ENCODE data around the gene NME4. TPM values are rescaled to one million over a fixed set of nuclear protein-coding genes. Genes with fewer than 3 reads are reported as not detected.
A peak's percentile ranks its signal among the peaks of the same experiment; 100 is the strongest.
"Not testable (repeated sequence)": the region's sequence is repeated elsewhere in the genome, so short reads cannot be mapped to it uniquely, and the experiment has no call there.

Gene NME4
- total RNA-seq: 10 to 100 TPM; 72.3 to 78.1 TPM
- 100 to 1,000 TPM; 149 to 199 (median 168) TPM for polyA plus RNA-seq (ENCODE audit: insufficient read length in 6 of 6)
- long read RNA-seq, donor 1, transcript NME4-201 (5 exons, 995 nt): major isoform, 110 of 227 reads
- long read RNA-seq, donor 1, transcript NME4-210 (2 exons, 1,861 nt): minor isoform, 14 of 227 reads
- long read RNA-seq, donor 1, partial matches to known transcripts: 73 of 227 reads
- long read RNA-seq, donor 1, other reads (novel, unspliced or antisense): 25 of 227 reads
- long read RNA-seq, donor 2, transcript NME4-210 (2 exons, 1,861 nt): minor isoform, 9 of 165 reads
- long read RNA-seq, donor 2, transcript NME4-201 (5 exons, 995 nt): major isoform, 71 of 165 reads
- long read RNA-seq, donor 2, partial matches to known transcripts: 69 of 165 reads
- long read RNA-seq, donor 2, other reads (novel, unspliced or antisense): 12 of 165 reads
- long read RNA-seq, donor 3, transcript NME4-201 (5 exons, 995 nt): major isoform, 79 of 106 reads
- long read RNA-seq, donor 3, transcript NME4-210 (2 exons, 1,861 nt): minor isoform, 7 of 106 reads
- long read RNA-seq, donor 3, partial matches to known transcripts: 11 of 106 reads
- long read RNA-seq, donor 3, other reads (novel, unspliced or antisense): 6 of 106 reads
- long read RNA-seq, donor 4, transcript NME4-201 (5 exons, 995 nt): major isoform, 48 of 72 reads
- long read RNA-seq, donor 4, partial matches to known transcripts: 6 of 72 reads
- long read RNA-seq, donor 4, other reads (novel, unspliced or antisense): 12 of 72 reads
- long read RNA-seq, donor 5, transcript NME4-210 (2 exons, 1,861 nt): minor isoform, 12 of 107 reads
- long read RNA-seq, donor 5, transcript NME4-201 (5 exons, 995 nt): major isoform, 78 of 107 reads
- long read RNA-seq, donor 5, partial matches to known transcripts: 6 of 107 reads
- long read RNA-seq, donor 5, other reads (novel, unspliced or antisense): 5 of 107 reads
- long read RNA-seq, donor 6, transcript NME4-210 (2 exons, 1,861 nt): minor isoform, 13 of 106 reads
- long read RNA-seq, donor 6, transcript NME4-201 (5 exons, 995 nt): major isoform, 79 of 106 reads
- long read RNA-seq, donor 6, partial matches to known transcripts: 7 of 106 reads
- long read RNA-seq, donor 6, other reads (novel, unspliced or antisense): 0 of 106 reads
- long read RNA-seq, donor 7, transcript NME4-201 (5 exons, 995 nt): major isoform, 26 of 28 reads
- long read RNA-seq, donor 7, partial matches to known transcripts: 0 of 28 reads
- long read RNA-seq, donor 7, other reads (novel, unspliced or antisense): 0 of 28 reads
- long read RNA-seq, donor 8, transcript NME4-201 (5 exons, 995 nt): major isoform, 54 of 82 reads
- long read RNA-seq, donor 8, transcript NME4-210 (2 exons, 1,861 nt): minor isoform, 9 of 82 reads
- long read RNA-seq, donor 8, partial matches to known transcripts: 16 of 82 reads
- long read RNA-seq, donor 8, other reads (novel, unspliced or antisense): 0 of 82 reads
- long read RNA-seq, donor 9: 0 reads
- long read RNA-seq, donor 10, transcript NME4-201 (5 exons, 995 nt): major isoform, 55 of 65 reads
- long read RNA-seq, donor 10, partial matches to known transcripts: 0 of 65 reads
- long read RNA-seq, donor 10, other reads (novel, unspliced or antisense): 5 of 65 reads
- long read RNA-seq, donor 11: 0 reads
- long read RNA-seq, donor 12, transcript NME4-201 (5 exons, 995 nt): major isoform, 43 of 96 reads
- long read RNA-seq, donor 12, partial matches to known transcripts: 33 of 96 reads
- long read RNA-seq, donor 12, other reads (novel, unspliced or antisense): 11 of 96 reads

GRCh38 chr16:397135-397661 is at the start of gene NME4:
Gene NME4, plus strand, starts transcription at chr16:397199. Its CDS starts 24 bp downstream, at chr16:397223.
- no peak for TF ChIP-seq CTCF (IDR thresholded peaks at IDR 0.05)
- peak in 2 of 4 donors; percentile 41 to 86 for DNase-seq
- peak within 1 kb of the TSS; percentile 51 to 58 for H3K4me3 ChIP-seq
- intact Hi-C loops (cut with DNase I): no loop called here
- H3K9me3 ChIP-seq: no peaks in the 10 kb centered on the region
- ATAC-seq: no peak
- H3K27me3 ChIP-seq: no peaks in the 10 kb centered on the region
- peaks cover 0 to 39% of the 10 kb centered on the region in 2 donors for H3K4me1 ChIP-seq
- peak within 1 kb of the TSS; percentile 68 to 72 for H3K27ac ChIP-seq
- H3K36me3 ChIP-seq: no peaks in the 10 kb centered on the region

GRCh38 chr16:347203-347602 is 49.8 kb upstream of the NME4 start:
- Histone ChIP-seq H3K4me3 (no peak overlapping the region), H3K27me3 (no peaks in the 10 kb centered on the region), H3K9me3 (no peaks in the 10 kb centered on the region), H3K27ac (no peak overlapping the region), H3K36me3 (peaks cover 0 to 31% of the 10 kb centered on the region in 2 donors), H3K4me1 (peaks cover 0 to 63% of the 10 kb centered on the region in 2 donors)
- intact Hi-C loops (cut with DNase I): no loop called here
- TF ChIP-seq CTCF (IDR thresholded peaks at IDR 0.05): no peak
- ATAC-seq: no peak
- DNase-seq: no peak

- H3K4me1 ChIP-seq: peaks cover 0 to 58% of the 10 kb centered on the region in 2 donors
- peaks cover 0 to 31% of the 10 kb centered on the region in 2 donors for H3K36me3 ChIP-seq
- intact Hi-C loops (cut with DNase I); ATAC-seq; DNase-seq; H3K27me3 ChIP-seq; H3K4me3 ChIP-seq; H3K27ac ChIP-seq; H3K9me3 ChIP-seq: not testable (repeated sequence)
Measured at GRCh38 chr16:348495-348894, 48.5 kb upstream of the NME4 start.

- intact Hi-C loops (cut with DNase I): no loop called here
- ATAC-seq (no peak), DNase-seq (no peak)
- no peaks in the 10 kb centered on the region for H3K27me3 ChIP-seq
- H3K4me3 ChIP-seq: no peak overlapping the region
- no peak overlapping the region for H3K27ac ChIP-seq
- H3K36me3 ChIP-seq: peaks cover 0 to 27% of the 10 kb centered on the region in 2 donors
- H3K9me3 ChIP-seq: no peaks in the 10 kb centered on the region
- TF ChIP-seq CTCF (IDR thresholded peaks at IDR 0.05): no peak
- peaks cover 0 to 60% of the 10 kb centered on the region in 2 donors for H3K4me1 ChIP-seq
Measured at GRCh38 chr16:349211-349610, 47.8 kb upstream of the NME4 start.
